Motor neuron (in vitro differentiated cells): ENCODE measurements around the gene CACNB2. TPM values are rescaled to one million over a fixed set of nuclear protein-coding genes. Genes with fewer than 3 reads are reported as not detected.

ENCODE experiments used
- ATAC-seq, 8 experiments: fragments of 200-7000 bp; cut with Tn5 transposase; replicated peaks in 6 of 8; 2 replicates each; pipeline ENCODE4 v1.8.0; 2021; ENCODE audit warnings: mild to moderate bottlenecking in 8 of 8, moderate library complexity in 8 of 8
- H3K27ac ChIP-seq, 2 donors: fragments of 250-450 bp; sonication (Bioruptor Pico); 2 replicates each; pipeline ENCODE4 v1.9.0; 2021; ENCODE audit warnings: antibody characterized with exemption in 2 of 2, mild to moderate bottlenecking in 2 of 2, moderate library complexity in 1 of 2
- H3K4me1 ChIP-seq, 2 donors: fragments of 250-450 bp; sonication (Bioruptor Pico); replicated peaks in 1 of 2; 2 replicates each; pipeline ENCODE4 v1.6.1; 2021; ENCODE audit warnings: antibody characterized with exemption in 2 of 2, mild to moderate bottlenecking in 2 of 2, moderate library complexity in 1 of 2
- H3K4me3 ChIP-seq, 5 donors: fragments of 250-450 bp; sonication (Bioruptor Pico); 2 replicates each; pipeline ENCODE4 v1.9.0; 2021; ENCODE audit warnings: antibody characterized with exemption in 5 of 5, mild to moderate bottlenecking in 5 of 5, moderate library complexity in 4 of 5
- WGBS, 10 experiments: fragments of 450-650 bp; shearing (Covaris generic); methylation state at CpG; one replicate each; pipeline ENCODE4 v1.0.0; 2022; 5-methylcytosine and 5-hydroxymethylcytosine counted together
- in situ Hi-C, 9 experiments: fragments of 400-800 bp; cut with MboI; loops; one replicate each; pipeline ENCODE4 v1.15.0; 2021; ENCODE audit warnings: low sequenced_read_pairs in 9 of 9, low pct_unique_long_range_greater_than_20kb in 2 of 9; ENCODE audit not compliant: unreplicated experiment in 9 of 9
- total RNA-seq, 8 experiments: library from RNA; unstranded; fragments of 300-600 nt; gene quantifications; 2 replicates each; pipeline versions ENCODE4 v1.2.3 to v1.2.4, GENCODE V29; 2022

CACNB2 gene
- total RNA-seq, 8 experiments from 2014 or later = 1.3 to 24.1 (median 5.1) TPM

DNA sequence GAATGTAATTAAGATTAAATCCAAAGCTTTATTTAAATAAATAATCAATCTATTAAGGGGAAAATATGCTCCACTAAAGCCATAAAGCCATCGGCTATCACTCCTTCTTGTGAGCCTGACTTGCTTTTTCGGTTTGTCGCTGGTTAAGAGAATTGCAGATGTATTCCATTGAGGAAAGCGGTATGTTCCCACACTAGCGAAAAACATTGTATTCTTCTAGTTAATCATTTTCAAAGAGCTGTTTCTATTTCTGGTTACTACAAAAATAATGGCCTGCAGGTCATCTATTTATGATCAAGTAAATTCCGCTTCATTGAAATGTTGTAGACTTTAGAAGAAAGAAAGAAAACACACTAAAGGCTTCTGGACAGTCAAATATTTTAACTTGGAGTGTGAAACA, 173.4 kb downstream of the CACNB2 start:
- in situ Hi-C loops = no loop called here
- peaks cover 16 to 22% of the 10 kb centered on the region in 2 donors for H3K4me1 ChIP-seq
- H3K4me3 ChIP-seq = no peak overlapping the region
- 34 to 96% (median 44%) methylated on average over 3 to 6 of the region's 6 CpGs for WGBS, 10 experiments
- H3K27ac ChIP-seq = no peak overlapping the region
- no peak for ATAC-seq

GRCh38 chr10:18319628-18320027, 179.4 kb downstream of the CACNB2 start:
- no peak overlapping the region for H3K4me3 ChIP-seq
- H3K27ac ChIP-seq = no peak overlapping the region
- in situ Hi-C loops = no loop called here
- WGBS, 10 experiments = 40 to 100% (median 89%) methylated on average over 1 to 3 of the region's 3 CpGs
- no peak for ATAC-seq
- H3K4me1 ChIP-seq = no peaks in the 10 kb centered on the region

GRCh38 chr10:18321371-18321770, 181.1 kb downstream of the CACNB2 start:
- H3K4me1 ChIP-seq = no peaks in the 10 kb centered on the region
- H3K27ac ChIP-seq = no peak overlapping the region
- no peak for ATAC-seq
- WGBS, 10 experiments = 33 to 100% (median 80%) methylated on average over 1 of the region's 1 CpG; no CpG with 5 or more reads in 2 of the 10 experiments
- no peak overlapping the region for H3K4me3 ChIP-seq
- in situ Hi-C loops = no loop called here

- ATAC-seq = no peak
- 18 to 100% (median 86%) methylated on average over 1 to 2 of the region's 2 CpGs; no CpG with 5 or more reads in 1 of the 10 experiments for WGBS, 10 experiments
- Histone ChIP-seq H3K4me1 (no peaks in the 10 kb centered on the region), H3K4me3 (no peak overlapping the region), H3K27ac (no peak overlapping the region)
- in situ Hi-C loops = no loop called here
These were observed 183.7 kb downstream of the CACNB2 start for GRCh38 chr10:18323916-18324315.

DNA sequence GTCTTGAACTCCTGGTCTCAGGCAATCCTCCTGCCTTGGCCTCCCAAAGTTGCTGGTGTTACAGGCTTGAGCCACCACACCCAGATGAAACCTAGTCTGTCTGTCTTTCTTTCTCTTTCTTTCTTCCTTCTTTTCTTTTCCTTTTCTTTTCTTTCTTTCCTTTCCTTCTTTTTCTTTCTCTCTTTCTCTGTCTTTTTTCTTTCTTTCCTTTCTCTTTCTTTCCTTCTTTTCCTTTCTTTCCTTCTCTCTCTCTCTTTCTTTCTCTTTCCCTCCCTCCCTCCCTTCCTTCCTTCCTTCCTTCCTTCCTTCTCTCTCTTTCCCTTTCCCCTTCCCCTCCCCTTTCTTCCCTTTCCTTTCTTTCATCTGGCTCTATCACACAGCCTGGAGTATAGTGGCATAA, 185.2 kb downstream of the CACNB2 start:
- Histone ChIP-seq H3K27ac (no peak overlapping the region), H3K4me3 (no peak overlapping the region), H3K4me1 (no peaks in the 10 kb centered on the region)
- in situ Hi-C loops = no loop called here
- no peak for ATAC-seq

DNA sequence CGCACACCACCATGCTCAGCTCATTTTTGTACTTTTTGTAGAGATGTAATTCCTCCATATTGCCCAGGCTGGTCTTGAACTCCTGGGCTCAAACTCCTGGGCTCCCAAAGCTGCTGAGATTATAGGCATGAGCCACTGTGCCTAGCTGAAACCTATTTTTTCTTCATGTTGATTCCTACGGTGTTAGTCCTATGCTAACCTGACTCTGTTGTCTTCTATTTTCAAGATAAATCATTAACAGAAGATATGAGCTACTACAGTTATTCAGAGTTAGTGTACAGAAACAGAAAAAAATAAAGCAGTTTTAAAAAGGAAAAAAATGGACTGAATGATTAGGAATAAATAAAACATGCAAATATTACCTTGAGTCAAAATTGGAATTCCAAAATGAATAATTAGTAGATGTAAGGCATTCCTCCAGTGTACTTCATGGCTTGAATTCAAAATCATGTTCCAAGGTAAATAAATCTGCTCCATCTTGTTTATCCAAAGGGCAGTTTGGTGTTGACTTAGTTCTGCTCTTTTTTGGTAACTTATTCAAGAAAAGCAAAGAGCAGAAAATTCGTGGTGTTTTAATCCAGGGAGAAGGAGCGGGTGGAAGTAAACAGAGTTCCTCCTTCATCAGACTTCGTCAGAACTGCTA, 185.8 kb downstream of the CACNB2 start:
- H3K27ac ChIP-seq = no peak overlapping the region
- 15 to 90% (median 50%) methylated on average over 1 to 5 of the region's 5 CpGs for WGBS, 10 experiments
- in situ Hi-C loops = no loop called here
- no peaks in the 10 kb centered on the region for H3K4me1 ChIP-seq
- peak in 2 of 8 experiments; percentile 57 to 77 for ATAC-seq
- H3K4me3 ChIP-seq = no peak overlapping the region

- H3K27ac ChIP-seq = no peak overlapping the region
- no peak for ATAC-seq
- H3K4me3 ChIP-seq = no peak overlapping the region
- H3K4me1 ChIP-seq = no peaks in the 10 kb centered on the region
- WGBS, 10 experiments = 33 to 80% (median 75%) methylated on average over 1 to 2 of the region's 2 CpGs; no CpG with 5 or more reads in 4 of the 10 experiments
- in situ Hi-C loops = no loop called here
These were observed 188.7 kb downstream of the CACNB2 start for GRCh38 chr10:18328941-18329340.

GRCh38 chr10:18332048-18332447, 191.8 kb downstream of the CACNB2 start:
- Histone ChIP-seq H3K4me1 (no peaks in the 10 kb centered on the region), H3K27ac (no peak overlapping the region), H3K4me3 (no peak overlapping the region)
- peak in 1 of 8 experiments; percentile 18 for ATAC-seq
- WGBS, 10 experiments = 67 to 100% (median 96%) methylated on average over 2 to 3 of the region's 4 CpGs; no CpG with 5 or more reads in 4 of the 10 experiments
- in situ Hi-C loops = no loop called here

DNA sequence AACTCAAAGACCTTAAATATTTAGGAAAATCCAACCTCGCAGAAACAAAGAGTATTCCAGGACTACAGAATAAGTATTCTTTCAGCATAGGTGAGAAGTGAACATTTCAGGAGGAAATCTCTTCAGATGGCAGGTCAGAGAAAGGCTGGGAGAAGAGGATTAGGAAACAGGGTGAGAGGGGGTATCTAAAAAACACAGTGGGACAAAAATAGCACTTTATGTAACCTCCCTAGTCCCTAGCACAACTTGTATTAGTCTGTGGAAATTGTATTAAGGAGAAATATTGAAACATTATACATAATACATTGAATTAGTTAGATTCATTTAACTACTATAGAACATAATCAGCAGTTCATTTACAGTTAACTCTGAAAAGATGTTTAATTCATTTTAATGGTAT, 192.3 kb downstream of the CACNB2 start:
- in situ Hi-C loops = no loop called here
- no peak overlapping the region for H3K27ac ChIP-seq
- no peak overlapping the region for H3K4me3 ChIP-seq
- ATAC-seq = no peak
- H3K4me1 ChIP-seq = no peaks in the 10 kb centered on the region
- 60 to 100% (median 100%) methylated on average over 1 of the region's 1 CpG; no CpG with 5 or more reads in 3 of the 10 experiments for WGBS, 10 experiments

DNA sequence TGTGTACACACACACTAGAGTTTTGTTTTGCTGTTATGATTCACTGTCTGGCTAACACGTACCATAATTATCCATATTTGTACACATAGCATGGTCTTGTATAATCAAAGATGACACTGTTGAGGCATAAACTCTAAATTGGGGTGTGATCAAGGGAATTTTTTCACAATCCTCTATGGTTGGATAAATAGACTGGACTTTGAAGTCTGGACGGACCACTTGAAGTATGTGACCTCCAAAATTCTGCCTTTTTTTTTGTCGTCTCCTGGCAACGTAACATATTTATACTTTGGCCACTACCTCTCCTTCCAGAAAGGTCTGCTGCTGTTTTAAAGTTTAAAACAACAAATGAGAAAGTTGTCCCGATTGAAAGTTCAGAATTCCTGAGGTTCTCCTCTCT, 193.4 kb downstream of the CACNB2 start:
- Histone ChIP-seq H3K4me1 (no peaks in the 10 kb centered on the region), H3K27ac (no peak overlapping the region), H3K4me3 (no peak overlapping the region)
- WGBS, 10 experiments = 0 to 100% (median 67%) methylated on average over 1 to 5 of the region's 5 CpGs
- in situ Hi-C loops = no loop called here
- no peak for ATAC-seq

- Histone ChIP-seq H3K4me3 (no peak overlapping the region), H3K4me1 (no peaks in the 10 kb centered on the region), H3K27ac (no peak overlapping the region)
- 0 to 76% (median 56%) methylated on average over 1 to 8 of the region's 8 CpGs; no CpG with 5 or more reads in 2 of the 10 experiments for whole genome bisulfite sequencing, 10 experiments
- peak in 1 of 8 experiments; percentile 51 for ATAC-seq
- in situ Hi-C loops = no loop called here
These were observed 194.1 kb downstream of the CACNB2 start for GRCh38 chr10:18334116-18334867.

DNA sequence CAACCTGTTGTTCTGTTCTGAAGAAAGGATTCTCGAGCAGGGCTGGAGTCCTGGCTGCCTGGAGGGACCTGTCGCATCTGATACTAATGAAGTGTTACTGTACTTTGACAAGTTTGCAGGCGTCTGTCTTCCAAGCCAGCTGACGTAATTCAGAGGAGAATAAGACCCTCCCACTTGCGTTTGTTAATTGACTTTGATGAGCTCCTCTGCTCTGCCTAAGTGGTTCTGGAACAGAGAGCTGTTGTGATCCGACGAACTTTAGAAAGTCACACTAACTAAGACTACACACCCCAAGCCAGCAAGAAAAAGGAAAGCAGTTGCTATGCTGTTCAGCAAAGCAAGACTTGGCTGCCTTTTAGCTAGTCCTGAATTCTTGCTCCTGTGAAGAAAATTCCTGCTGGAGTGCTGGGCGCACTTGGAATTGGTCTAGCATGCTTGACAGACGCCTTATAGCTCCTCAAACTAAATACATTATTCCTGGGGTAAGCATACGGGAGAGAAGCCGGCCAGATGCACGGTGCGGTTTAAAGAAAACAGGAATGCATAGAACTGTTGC, 200.3 kb downstream of the CACNB2 start:
- H3K27ac ChIP-seq = no peak overlapping the region
- H3K4me1 ChIP-seq = peaks cover 0 to 2% of the 10 kb centered on the region in 2 donors
- no peak overlapping the region for H3K4me3 ChIP-seq
- in situ Hi-C loops = no loop called here
- WGBS, 10 experiments = 0 to 89% (median 53%) methylated on average over 3 to 11 of the region's 13 CpGs; no CpG with 5 or more reads in 1 of the 10 experiments
- peak in 5 of 8 experiments; percentile 44 to 88 (median 71) for ATAC-seq

GRCh38 chr10:18341055-18341454, 200.8 kb downstream of the CACNB2 start:
- ATAC-seq = peak in 2 of 8 experiments; percentile 54 to 59
- Histone ChIP-seq H3K27ac (no peak overlapping the region), H3K4me3 (no peak overlapping the region), H3K4me1 (peaks cover 0 to 2% of the 10 kb centered on the region in 2 donors)
- 0 to 100% (median 64%) methylated on average over 1 of the region's 1 CpG; no CpG with 5 or more reads in 2 of the 10 experiments for WGBS, 10 experiments
- in situ Hi-C loops = no loop called here
